Panc1 (cell line): ENCODE data around the gene UST. TPM values are rescaled to one million over a fixed set of nuclear protein-coding genes. Genes with fewer than 3 reads are reported as not detected.

Experiments
- ATAC-seq: fragments of 200-7000 bp; cut with Tn5 transposase; 2 replicates; pipeline ENCODE4 v1.9.1; 2020; ENCODE audit warnings: mild to moderate bottlenecking, moderate library complexity
- BruUV-seq: library from RNA; stranded (reverse); fragments of 400-500 nt; replicated peaks from 2 replicates; lab custom pipeline; 2021; lab: Mats Ljungman, UMichigan
- CTCF ChIA-PET: fragments of 300-600 bp; sonication (Branson Sonifier 250); formaldehyde crosslinking; loops from one replicate; lab custom pipeline; 2022; ENCODE audit warnings: antibody characterized with exemption; lab: Charles Lee
- POLR2A ChIA-PET: fragments of 300-600 bp; sonication (Branson Sonifier 250); formaldehyde crosslinking; loops from one replicate; lab custom pipeline; 2022; ENCODE audit warnings: antibody characterized with exemption; lab: Charles Lee
- DNase-seq: peaks from one replicate; pipeline ENCODE4 v3.0.0-alpha.2; 2010; ENCODE audit warnings: low read depth, low spot score
- H3K27ac ChIP-seq: 2 replicates; pipeline ENCODE4 v1.5.1; 2011; ENCODE audit warnings: mild to moderate bottlenecking, low read length, inconsistent platforms
- H3K27me3 ChIP-seq: fragments of 200-500 bp; sonication (Bioruptor generic); 2 replicates; pipeline ENCODE4 v1.6.0; 2014; ENCODE audit warnings: low read length, inconsistent platforms; ENCODE audit not compliant: control insufficient read depth, insufficient read depth
- H3K36me3 ChIP-seq: fragments of 200-500 bp; sonication (Bioruptor generic); 2 replicates; pipeline ENCODE4 v1.5.1; 2014; ENCODE audit warnings: inconsistent platforms, mild to moderate bottlenecking, low read length, moderate library complexity; ENCODE audit not compliant: control insufficient read depth, insufficient read depth
- H3K4me1 ChIP-seq: 2 replicates; pipeline ENCODE4 v1.5.1; 2011; ENCODE audit warnings: inconsistent platforms, mild to moderate bottlenecking, low read length, moderate library complexity; ENCODE audit not compliant: control insufficient read depth, insufficient read depth
- H3K4me3 ChIP-seq, 2 experiments: 2 replicates each; pipeline ENCODE4 v1.5.1; 2011 to 2012; ENCODE audit warnings: low read depth in 2 of 2, low read length in 2 of 2, mild to moderate bottlenecking in 2 of 2, inconsistent platforms in 1 of 2, moderate library complexity in 1 of 2
- H3K9me3 ChIP-seq: fragments of 200-500 bp; sonication (Bioruptor generic); 2 replicates; pipeline ENCODE4 v1.5.1; 2014; ENCODE audit warnings: low read depth, mild to moderate bottlenecking, inconsistent platforms, low read length, moderate library complexity; ENCODE audit not compliant: control insufficient read depth, insufficient read depth
- POLR2AphosphoS5 ChIP-seq: IDR thresholded peaks from 2 replicates; pipeline ENCODE4 v1.6.1; 2012; ENCODE audit warnings: mild to moderate bottlenecking, low read depth, low read length, moderate library complexity
- REST ChIP-seq, 2 experiments: IDR thresholded peaks; 2 replicates each; pipeline ENCODE4 v1.6.1; 2011 to 2012; ENCODE audit warnings: low read depth in 2 of 2, control low read depth in 1 of 2, low read length in 1 of 2, mild to moderate bottlenecking in 1 of 2, moderate library complexity in 1 of 2; ENCODE audit not compliant: insufficient read depth in 1 of 2
- SIN3A ChIP-seq: IDR thresholded peaks from 2 replicates; pipeline ENCODE4 v1.6.1; 2012; ENCODE audit warnings: low read depth, mild to moderate bottlenecking, low read length, moderate library complexity, borderline replicate concordance; ENCODE audit not compliant: insufficient read depth
- TCF7L2 ChIP-seq: IDR thresholded peaks from 2 replicates; pipeline ENCODE4 v1.6.1; 2011; ENCODE audit warnings: mild to moderate bottlenecking, low read depth, low read length, inconsistent platforms
- in situ Hi-C: cut with HindIII; loops from 2 replicates; pipeline ENCODE4 v1.10.0; 2016; ENCODE audit warnings: low sequenced_read_pairs, low pct_unique_long_range_greater_than_20kb
- intact Hi-C: fragments of 100-400 bp; cut with micrococcal nuclease; formaldehyde crosslinking; loops from one replicate; pipeline ENCODE4 v1.10.0; 2022; ENCODE audit not compliant: unreplicated experiment
- total RNA-seq: library from RNA; stranded (reverse); gene quantifications from one replicate; pipeline ENCODE4 v1.2.1, GENCODE V29; 2021; ENCODE audit not compliant: unreplicated experiment
- TF ChIP-seq, protein P1 (sequence below): fragments of 450-650 bp; IDR thresholded peaks from 2 replicates; pipeline ENCODE4 v1.5.1; 2017; ENCODE audit warnings: mild to moderate bottlenecking

UST gene
- total RNA-seq, 1 experiment from 2014 or later, result 0.15 TPM

DNA sequence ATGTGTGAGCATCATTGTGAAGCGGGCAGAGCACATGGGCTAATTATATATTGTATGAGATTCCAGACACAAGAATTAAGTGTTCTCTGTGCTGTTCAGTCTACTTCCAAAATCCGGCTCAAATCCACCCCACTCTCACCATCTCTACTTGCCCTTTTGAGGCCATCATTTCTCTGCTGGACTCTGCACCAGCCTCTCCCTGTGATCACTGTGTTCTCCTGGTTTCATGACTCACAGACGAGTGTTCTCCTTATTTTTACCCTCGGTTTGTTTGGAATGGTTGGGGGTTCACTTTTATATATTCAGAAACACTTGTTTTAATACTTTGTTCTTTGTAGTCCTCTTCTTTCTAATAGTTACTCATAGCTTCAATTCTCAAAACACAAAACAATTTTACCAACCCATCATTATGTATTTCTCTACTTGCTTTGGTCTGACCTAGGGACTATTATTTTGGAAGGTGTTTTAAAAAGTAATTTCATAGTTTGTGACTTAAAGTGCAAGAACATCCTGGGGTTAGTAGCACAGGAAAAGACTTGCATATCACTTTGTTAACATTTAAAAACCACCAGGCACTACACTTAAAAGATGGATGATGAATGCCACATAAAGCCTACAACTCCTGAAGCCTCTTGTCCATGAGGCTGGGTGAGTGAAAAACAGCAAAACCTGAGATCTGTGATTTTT lies 82.7 kb downstream of the UST start:
- CTCF ChIA-PET, result no interaction called here
- in situ Hi-C loops, result no loop called here

GRCh38 chr6:148830614-148831013 lies 83.8 kb downstream of the UST start:
- no peaks in the 10 kb centered on the region for H3K36me3 ChIP-seq
- H3K4me1 ChIP-seq, result no peaks in the 10 kb centered on the region
- DNase-seq (no peak), ATAC-seq (no peak)
- TF ChIP-seq SIN3A, result no peak
- TF ChIP-seq POLR2AphosphoS5, result no peak
- no peak for TF ChIP-seq REST (IDR thresholded peaks at IDR 0.05; ENCODE audit: insufficient read depth in 1 of 2, low read depth in 2 of 2, low read length in 1 of 2)
- no peak for TF ChIP-seq TCF7L2
- no peak overlapping the region for H3K27ac ChIP-seq
- BruUV-seq, result no TSS peak
- intact Hi-C loops (no loop called here), in situ Hi-C loops (no loop called here)
- ChIA-PET CTCF (no interaction called here), POLR2A (no interaction called here)
- H3K9me3 ChIP-seq, result no peaks in the 10 kb centered on the region
- no peak overlapping the region for H3K4me3 ChIP-seq
- H3K27me3 ChIP-seq, result no peaks in the 10 kb centered on the region

More for the DNA sequence above, 82.7 kb downstream of the UST start:
- no peak overlapping the region for H3K4me3 ChIP-seq
- TF ChIP-seq, protein P1, sequence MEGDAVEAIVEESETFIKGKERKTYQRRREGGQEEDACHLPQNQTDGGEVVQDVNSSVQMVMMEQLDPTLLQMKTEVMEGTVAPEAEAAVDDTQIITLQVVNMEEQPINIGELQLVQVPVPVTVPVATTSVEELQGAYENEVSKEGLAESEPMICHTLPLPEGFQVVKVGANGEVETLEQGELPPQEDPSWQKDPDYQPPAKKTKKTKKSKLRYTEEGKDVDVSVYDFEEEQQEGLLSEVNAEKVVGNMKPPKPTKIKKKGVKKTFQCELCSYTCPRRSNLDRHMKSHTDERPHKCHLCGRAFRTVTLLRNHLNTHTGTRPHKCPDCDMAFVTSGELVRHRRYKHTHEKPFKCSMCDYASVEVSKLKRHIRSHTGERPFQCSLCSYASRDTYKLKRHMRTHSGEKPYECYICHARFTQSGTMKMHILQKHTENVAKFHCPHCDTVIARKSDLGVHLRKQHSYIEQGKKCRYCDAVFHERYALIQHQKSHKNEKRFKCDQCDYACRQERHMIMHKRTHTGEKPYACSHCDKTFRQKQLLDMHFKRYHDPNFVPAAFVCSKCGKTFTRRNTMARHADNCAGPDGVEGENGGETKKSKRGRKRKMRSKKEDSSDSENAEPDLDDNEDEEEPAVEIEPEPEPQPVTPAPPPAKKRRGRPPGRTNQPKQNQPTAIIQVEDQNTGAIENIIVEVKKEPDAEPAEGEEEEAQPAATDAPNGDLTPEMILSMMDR, result no peak
- TF ChIP-seq TCF7L2 (no peak), SIN3A (no peak), POLR2AphosphoS5 (no peak), REST (IDR thresholded peaks at IDR 0.05; ENCODE audit: insufficient read depth in 1 of 2, low read depth in 2 of 2, low read length in 1 of 2) (no peak)
- BruUV-seq, result no TSS peak
- DNase-seq (no peak), ATAC-seq (no peak)
- no peaks in the 10 kb centered on the region for H3K9me3 ChIP-seq
- no peaks in the 10 kb centered on the region for H3K27me3 ChIP-seq
- intact Hi-C loops, result no loop called here
- H3K27ac ChIP-seq, result no peak overlapping the region
- no peaks in the 10 kb centered on the region for H3K36me3 ChIP-seq
- POLR2A ChIA-PET, result no interaction called here
- no peaks in the 10 kb centered on the region for H3K4me1 ChIP-seq
